GM21528 (cell line): Measurements from ENCODE around the gene KLHDC10.
"Not testable (repeated sequence)": the region's sequence is repeated elsewhere in the genome, so short reads cannot be mapped to it uniquely, and the experiment has no call there.

Experiments
- ATAC-seq: cut with Tn5 transposase; IDR thresholded peaks from one replicate; pipeline ENCODE4 v1.9.1; 2021; ENCODE audit warnings: mild to moderate bottlenecking, moderate library complexity; ENCODE audit not compliant: unreplicated experiment, low FRiP score

The KLHDC10 gene

GRCh38 chr7:130071701-130072622 is 1.6 kb downstream of the KLHDC10 start:
- no peak for ATAC-seq

- no peak for ATAC-seq
Measured at GRCh38 chr7:130079846-130080394, 9.6 kb downstream of the KLHDC10 start.

- ATAC-seq = not testable (repeated sequence)
Measured at GRCh38 chr7:130083497-130083896, 13.2 kb downstream of the KLHDC10 start.

- ATAC-seq = no peak
Measured at GRCh38 chr7:130084037-130084875, 13.9 kb downstream of the KLHDC10 start.

GRCh38 chr7:130085235-130085634 is 14.9 kb downstream of the KLHDC10 start:
- ATAC-seq = not testable (repeated sequence)

- no peak for ATAC-seq
Measured at GRCh38 chr7:130086938-130087337, 16.6 kb downstream of the KLHDC10 start.

- ATAC-seq = no peak
Measured at GRCh38 chr7:130087364-130087763, 17.0 kb downstream of the KLHDC10 start.

- no peak for ATAC-seq
Measured at GRCh38 chr7:130090745-130091532, 20.6 kb downstream of the KLHDC10 start.

- no peak for ATAC-seq
Measured at GRCh38 chr7:130091999-130092398, 21.7 kb downstream of the KLHDC10 start.

GRCh38 chr7:130092598-130092997 is 22.3 kb downstream of the KLHDC10 start:
- ATAC-seq = no peak

GRCh38 chr7:130095812-130096211 is 25.5 kb downstream of the KLHDC10 start:
- ATAC-seq = no peak

- no peak for ATAC-seq
Measured at GRCh38 chr7:130096243-130096827, 26.0 kb downstream of the KLHDC10 start.

- no peak for ATAC-seq
Measured at GRCh38 chr7:130099331-130099730, 29.0 kb downstream of the KLHDC10 start.

GRCh38 chr7:130102588-130102987 is 32.3 kb downstream of the KLHDC10 start:
- ATAC-seq = no peak

GRCh38 chr7:130107949-130108674 is 37.8 kb downstream of the KLHDC10 start:
- ATAC-seq = no peak

GRCh38 chr7:130108809-130109208 is 38.5 kb downstream of the KLHDC10 start:
- no peak for ATAC-seq

GRCh38 chr7:130112093-130112492 is 41.8 kb downstream of the KLHDC10 start:
- ATAC-seq = no peak

GRCh38 chr7:130112662-130113425 is 42.5 kb downstream of the KLHDC10 start:
- ATAC-seq = no peak

- not testable (repeated sequence) for ATAC-seq
Measured at GRCh38 chr7:130113426-130113805, 43.1 kb downstream of the KLHDC10 start.
